ENCODE measurements around the gene SLC9C1. TPM values are rescaled to one million over a fixed set of nuclear protein-coding genes. Genes with fewer than 3 reads are reported as not detected.

SLC9C1 gene
- total RNA-seq, 3 donors from 2014 or later, result not detected

GRCh38 chr3:112321867-112322652 lies 28.0 kb upstream of the SLC9C1 start:
- DNase-seq (no peak), ATAC-seq (no peak)
- Mint-ChIP-seq H3K9me3 (no peaks in the 10 kb centered on the region), H3K4me1 (ENCODE audit: low read depth) (no peaks in the 10 kb centered on the region), H3K4me3 (no peak overlapping the region), H3K36me3 (ENCODE audit: insufficient read depth) (no peaks in the 10 kb centered on the region), H3K27me3 (ENCODE audit: low read depth) (peaks cover 8% of the 10 kb centered on the region)

GRCh38 chr3:112320691-112321090 lies 26.7 kb upstream of the SLC9C1 start:
- Mint-ChIP-seq H3K27me3 (ENCODE audit: low read depth) (peaks cover 8% of the 10 kb centered on the region), H3K9me3 (no peaks in the 10 kb centered on the region), H3K4me3 (no peak overlapping the region), H3K36me3 (ENCODE audit: insufficient read depth) (no peaks in the 10 kb centered on the region), H3K4me1 (ENCODE audit: low read depth) (no peaks in the 10 kb centered on the region)
- ATAC-seq, result no peak
- DNase-seq, result no peak

GRCh38 chr3:112319516-112320276 lies 25.7 kb upstream of the SLC9C1 start:
- DNase-seq (no peak), ATAC-seq (no peak)
- H3K9me3 Mint-ChIP-seq, result no peaks in the 10 kb centered on the region
- no peak overlapping the region for H3K4me3 Mint-ChIP-seq
- H3K36me3 Mint-ChIP-seq (ENCODE audit: insufficient read depth), result no peaks in the 10 kb centered on the region
- no peaks in the 10 kb centered on the region for H3K4me1 Mint-ChIP-seq (ENCODE audit: low read depth)
- H3K27me3 Mint-ChIP-seq (ENCODE audit: low read depth), result peaks cover 8% of the 10 kb centered on the region

- no peaks in the 10 kb centered on the region for H3K4me1 Mint-ChIP-seq (ENCODE audit: low read depth)
- no peak overlapping the region for H3K4me3 Mint-ChIP-seq
- H3K9me3 Mint-ChIP-seq, result no peaks in the 10 kb centered on the region
- H3K27me3 Mint-ChIP-seq (ENCODE audit: low read depth), result no peaks in the 10 kb centered on the region
- no peak for DNase-seq
- no peaks in the 10 kb centered on the region for H3K36me3 Mint-ChIP-seq (ENCODE audit: insufficient read depth)
- no peak for ATAC-seq
Observed at GRCh38 chr3:112315791-112316190, 21.8 kb upstream of the SLC9C1 start.

- DNase-seq (no peak), ATAC-seq (no peak)
- H3K36me3 Mint-ChIP-seq (ENCODE audit: insufficient read depth), result no peaks in the 10 kb centered on the region
- no peaks in the 10 kb centered on the region for H3K9me3 Mint-ChIP-seq
- H3K27me3 Mint-ChIP-seq (ENCODE audit: low read depth), result no peaks in the 10 kb centered on the region
- H3K4me3 Mint-ChIP-seq, result no peak overlapping the region
- H3K4me1 Mint-ChIP-seq (ENCODE audit: low read depth), result no peaks in the 10 kb centered on the region
Observed at GRCh38 chr3:112314649-112315048, 20.6 kb upstream of the SLC9C1 start.

GRCh38 chr3:112308151-112308911 lies 14.3 kb upstream of the SLC9C1 start:
- no peak for DNase-seq
- H3K9me3 Mint-ChIP-seq, result no peaks in the 10 kb centered on the region
- H3K4me3 Mint-ChIP-seq, result no peak overlapping the region
- H3K4me1 Mint-ChIP-seq (ENCODE audit: low read depth), result no peaks in the 10 kb centered on the region
- H3K27me3 Mint-ChIP-seq (ENCODE audit: low read depth), result no peaks in the 10 kb centered on the region
- no peaks in the 10 kb centered on the region for H3K36me3 Mint-ChIP-seq (ENCODE audit: insufficient read depth)
- no peak for ATAC-seq

- Mint-ChIP-seq H3K36me3 (ENCODE audit: insufficient read depth) (no peaks in the 10 kb centered on the region), H3K4me1 (ENCODE audit: low read depth) (no peaks in the 10 kb centered on the region), H3K9me3 (no peaks in the 10 kb centered on the region), H3K4me3 (no peak overlapping the region), H3K27me3 (ENCODE audit: low read depth) (no peaks in the 10 kb centered on the region)
- DNase-seq (no peak), ATAC-seq (no peak)
Observed at GRCh38 chr3:112307557-112307956, 13.5 kb upstream of the SLC9C1 start.

GRCh38 chr3:112306825-112307224 lies 12.8 kb upstream of the SLC9C1 start:
- Mint-ChIP-seq H3K4me1 (ENCODE audit: low read depth) (no peaks in the 10 kb centered on the region), H3K27me3 (ENCODE audit: low read depth) (no peaks in the 10 kb centered on the region), H3K36me3 (ENCODE audit: insufficient read depth) (no peaks in the 10 kb centered on the region), H3K9me3 (no peaks in the 10 kb centered on the region), H3K4me3 (no peak overlapping the region)
- DNase-seq (no peak), ATAC-seq (no peak)

GRCh38 chr3:112304611-112305010 lies 10.6 kb upstream of the SLC9C1 start:
- H3K36me3 Mint-ChIP-seq (ENCODE audit: insufficient read depth), result no peaks in the 10 kb centered on the region
- DNase-seq (no peak), ATAC-seq (no peak)
- no peaks in the 10 kb centered on the region for H3K27me3 Mint-ChIP-seq (ENCODE audit: low read depth)
- H3K4me3 Mint-ChIP-seq, result no peak overlapping the region
- H3K9me3 Mint-ChIP-seq, result no peaks in the 10 kb centered on the region
- H3K4me1 Mint-ChIP-seq (ENCODE audit: low read depth), result no peaks in the 10 kb centered on the region

- Mint-ChIP-seq H3K4me1 (ENCODE audit: low read depth) (no peaks in the 10 kb centered on the region), H3K27me3 (ENCODE audit: low read depth) (no peaks in the 10 kb centered on the region), H3K4me3 (no peak overlapping the region), H3K9me3 (no peaks in the 10 kb centered on the region), H3K36me3 (ENCODE audit: insufficient read depth) (no peaks in the 10 kb centered on the region)
- DNase-seq, result no peak
- ATAC-seq, result peak; percentile 40 to 51
Observed at GRCh38 chr3:112303764-112304325, 9.8 kb upstream of the SLC9C1 start.

GRCh38 chr3:112302881-112303763 lies 9.1 kb upstream of the SLC9C1 start:
- H3K27me3 Mint-ChIP-seq (ENCODE audit: low read depth), result no peaks in the 10 kb centered on the region

GRCh38 chr3:112302150-112302830 lies 8.3 kb upstream of the SLC9C1 start:
- Mint-ChIP-seq H3K4me1 (ENCODE audit: low read depth) (peaks cover 14% of the 10 kb centered on the region), H3K27me3 (ENCODE audit: low read depth) (no peaks in the 10 kb centered on the region), H3K36me3 (ENCODE audit: insufficient read depth) (no peaks in the 10 kb centered on the region), H3K4me3 (no peak overlapping the region), H3K9me3 (no peaks in the 10 kb centered on the region)
- no peak for ATAC-seq
- no peak for DNase-seq

More at GRCh38 chr3:112302881-112303763, 9.1 kb upstream of the SLC9C1 start:
- ATAC-seq, result peak; percentile 36 to 60
- H3K9me3 Mint-ChIP-seq, result no peaks in the 10 kb centered on the region
- no peaks in the 10 kb centered on the region for H3K36me3 Mint-ChIP-seq (ENCODE audit: insufficient read depth)
- no peak overlapping the region for H3K4me3 Mint-ChIP-seq
- DNase-seq, result no peak
- peaks cover 6% of the 10 kb centered on the region for H3K4me1 Mint-ChIP-seq (ENCODE audit: low read depth)

- Mint-ChIP-seq H3K9me3 (no peaks in the 10 kb centered on the region), H3K27me3 (ENCODE audit: low read depth) (no peaks in the 10 kb centered on the region), H3K36me3 (ENCODE audit: insufficient read depth) (no peaks in the 10 kb centered on the region), H3K4me3 (no peak overlapping the region), H3K4me1 (ENCODE audit: low read depth) (peaks cover 19% of the 10 kb centered on the region)
- ATAC-seq (no peak), DNase-seq (no peak)
Observed at GRCh38 chr3:112298781-112299180, 4.8 kb upstream of the SLC9C1 start.

All from activated T-cell treated with anti-CD3 and anti-CD28 coated beads, Interleukin-2, amount 50 U/mL, for 4 hours (primary cell).